ENCODE results near the gene WDR37. TPM values are rescaled to one million over a fixed set of nuclear protein-coding genes. Genes with fewer than 3 reads are reported as not detected.

Gene WDR37
- total and polyA plus RNA-seq, 9 of the 15 experiments (the other 6 are each of a cell fraction or from before 2014, with no cell fraction given) = 2.3 to 11.6 (median 6.7) TPM

DNA sequence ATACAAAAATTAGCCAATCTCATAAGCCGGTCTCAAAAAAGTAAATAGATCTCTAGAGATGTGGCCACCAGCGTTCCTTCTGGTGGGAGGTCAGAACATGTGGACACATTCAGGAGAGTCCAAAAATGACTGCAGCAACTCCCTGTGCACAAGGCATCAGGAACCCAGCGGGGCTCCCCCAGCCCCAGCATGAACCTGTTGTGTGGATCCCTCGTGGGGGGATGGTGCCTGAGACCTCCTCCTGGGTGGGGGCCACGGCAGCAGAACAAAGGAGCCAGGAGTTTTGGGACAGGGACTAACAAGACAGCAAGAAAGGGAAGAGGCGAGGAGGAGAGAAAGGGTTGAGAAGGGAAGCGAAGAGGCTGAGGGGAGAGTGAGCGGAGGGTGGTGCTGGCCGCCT is 121.8 kb downstream of the WDR37 start:
- ChIA-PET POLR2A (no interaction called here), CTCF (ENCODE audit: low intra/inter-chr PET ratio) (no interaction called here)
- no peak for ATAC-seq
- BruUV-seq (replicated peaks) = no TSS peak
- WGBS (ENCODE audit: insufficient coverage, low coverage, missing lambda C conversion rate) = 10% methylated on average over 9 of the region's 9 CpGs
- Histone ChIP-seq H3K9me1 (ENCODE audit: control insufficient read depth, insufficient read depth, low read length) (peaks cover 6% of the 10 kb centered on the region), H3K27ac (ENCODE audit: extremely low read depth, low read depth, low read length) (no peak overlapping the region), H4K20me1 (replicated peaks; ENCODE audit: control insufficient read depth, insufficient read depth, low read length) (peaks cover 23% of the 10 kb centered on the region), H3K4me1 (replicated peaks in 1 of 2; ENCODE audit: control insufficient read depth in 2 of 2, insufficient read depth in 2 of 2, low read length in 2 of 2) (peaks cover 0 to 6% of the 10 kb centered on the region in 2 experiments; a peak in 2 of 5 replicates), H3K4me3 (no peak overlapping the region), H3K9ac (ENCODE audit: insufficient read depth in 1 of 2, low read depth in 2 of 2, low read length in 2 of 2) (no peak overlapping the region), H3K79me2 (ENCODE audit: control insufficient read depth, insufficient read depth, low read length) (no peaks in the 10 kb centered on the region), H3K36me3 (ENCODE audit: control insufficient read depth, insufficient read depth, low read length) (no peaks in the 10 kb centered on the region), H3K27me3 (ENCODE audit: control insufficient read depth in 2 of 2, insufficient read depth in 2 of 2, low read length in 2 of 2) (peaks cover 41 to 83% of the 10 kb centered on the region in 2 experiments), H3K4me2 (ENCODE audit: insufficient read depth, low read length) (no peak overlapping the region), H3K9me3 (replicated peaks; ENCODE audit: control insufficient read depth, insufficient read depth, low read depth, low read length) (no peaks in the 10 kb centered on the region), H2AFZ (ENCODE audit: low read depth, low read length) (no peak overlapping the region)
- in situ Hi-C loops (cut with MboI) = no loop called here
- FAIRE-seq = no peak
- intact Hi-C loops (cut with micrococcal nuclease) = no loop called here
- DNase-seq (ENCODE audit: extremely low read depth in 1 of 4, low spot score in 3 of 4) = no peak
- TF ChIP-seq ZC3H8 (IDR thresholded peaks at IDR 0.05) (no peak), PCBP2 (IDR thresholded peaks at IDR 0.05; ENCODE audit: low read depth, low read length, poor library complexity, severe bottlenecking) (no peak), PTRF (tag; IDR thresholded peaks at IDR 0.05) (no peak), RBM34 (IDR thresholded peaks at IDR 0.05; ENCODE audit: borderline replicate concordance, insufficient read depth, low read length) (no peak), RBM14 (IDR thresholded peaks at IDR 0.05; ENCODE audit: borderline replicate concordance, insufficient read depth, low read depth, low read length) (no peak), STAT5B (CRISPR knock-in tag; IDR thresholded peaks at IDR 0.05) (no peak), ZNF778 (CRISPR knock-in tag; IDR thresholded peaks at IDR 0.05) (no peak), ZNF232 (CRISPR knock-in tag; IDR thresholded peaks at IDR 0.05) (no peak), LARP7 (IDR thresholded peaks at IDR 0.05) (no peak), ZNF77 (CRISPR knock-in tag; IDR thresholded peaks at IDR 0.05) (no peak), ZNF695 (CRISPR knock-in tag; IDR thresholded peaks at IDR 0.05) (no peak), SETDB1 (IDR thresholded peaks at IDR 0.05; ENCODE audit: low read length) (no peak), SRSF9 (IDR thresholded peaks at IDR 0.05; ENCODE audit: borderline replicate concordance, low read depth, low read length) (no peak), CSDE1 (IDR thresholded peaks at IDR 0.05) (no peak), ZNF277 (CRISPR knock-in tag; IDR thresholded peaks at IDR 0.05; ENCODE audit: borderline replicate concordance) (no peak), TAF9B (IDR thresholded peaks at IDR 0.05; ENCODE audit: partially characterized antibody) (no peak)
- TF ChIP-seq, protein P1, sequence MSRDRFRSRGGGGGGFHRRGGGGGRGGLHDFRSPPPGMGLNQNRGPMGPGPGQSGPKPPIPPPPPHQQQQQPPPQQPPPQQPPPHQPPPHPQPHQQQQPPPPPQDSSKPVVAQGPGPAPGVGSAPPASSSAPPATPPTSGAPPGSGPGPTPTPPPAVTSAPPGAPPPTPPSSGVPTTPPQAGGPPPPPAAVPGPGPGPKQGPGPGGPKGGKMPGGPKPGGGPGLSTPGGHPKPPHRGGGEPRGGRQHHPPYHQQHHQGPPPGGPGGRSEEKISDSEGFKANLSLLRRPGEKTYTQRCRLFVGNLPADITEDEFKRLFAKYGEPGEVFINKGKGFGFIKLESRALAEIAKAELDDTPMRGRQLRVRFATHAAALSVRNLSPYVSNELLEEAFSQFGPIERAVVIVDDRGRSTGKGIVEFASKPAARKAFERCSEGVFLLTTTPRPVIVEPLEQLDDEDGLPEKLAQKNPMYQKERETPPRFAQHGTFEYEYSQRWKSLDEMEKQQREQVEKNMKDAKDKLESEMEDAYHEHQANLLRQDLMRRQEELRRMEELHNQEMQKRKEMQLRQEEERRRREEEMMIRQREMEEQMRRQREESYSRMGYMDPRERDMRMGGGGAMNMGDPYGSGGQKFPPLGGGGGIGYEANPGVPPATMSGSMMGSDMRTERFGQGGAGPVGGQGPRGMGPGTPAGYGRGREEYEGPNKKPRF (IDR thresholded peaks at IDR 0.05; ENCODE audit: low read depth, low read length) = no peak

All from K562 (cell line).